Stimulated activated CD8-positive, alpha-beta memory T cell treated with anti-CD3 and anti-CD28 coated beads, Interleukin-12 subunit alpha, Interleukin-12 subunit beta, amount 100 ng/mL, for 1 hour (primary cell): ENCODE measurements around the gene SMR3B.

Experiments used
- DNase-seq: peaks from one replicate; pipeline ENCODE4 v3.0.0-alpha.2; 2020; ENCODE audit warnings: low read depth

The SMR3B gene

GRCh38 chr4:70382691-70383181 is at the start of gene SMR3B:
SMR3B (plus strand) TSS chr4:70383131; CDS start chr4:70384511, 1,380 bp downstream.
- DNase-seq, result no peak

DNA sequence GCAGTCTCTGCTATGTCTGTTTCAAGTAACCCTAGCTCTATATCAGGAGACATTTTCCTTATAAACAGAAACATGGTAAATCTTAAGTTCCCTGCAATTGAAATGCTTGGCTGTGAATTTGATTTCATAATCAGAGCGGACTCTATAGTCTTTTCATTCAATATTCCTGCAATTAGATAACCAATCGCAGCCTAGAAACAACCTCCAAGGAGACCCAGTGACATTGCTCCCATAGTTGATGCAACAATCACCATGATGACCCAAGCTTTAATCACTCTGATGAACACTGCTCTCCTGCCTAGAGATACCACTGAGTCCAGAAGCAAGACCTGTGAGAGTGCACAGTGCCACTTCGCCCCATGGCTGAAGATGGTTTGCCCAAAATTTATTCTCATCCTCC is 48.2 kb upstream of the SMR3B start, which contains the start of gene CABS1:
Gene CABS1, plus strand, starts transcription at position 301 of the 400 bp plus-strand sequence. Its CDS starts 59 bp downstream, at position 360.
- no peak for DNase-seq

- no peak for DNase-seq
Observed at GRCh38 chr4:70336043-70336442, 46.9 kb upstream of the SMR3B start.

DNA sequence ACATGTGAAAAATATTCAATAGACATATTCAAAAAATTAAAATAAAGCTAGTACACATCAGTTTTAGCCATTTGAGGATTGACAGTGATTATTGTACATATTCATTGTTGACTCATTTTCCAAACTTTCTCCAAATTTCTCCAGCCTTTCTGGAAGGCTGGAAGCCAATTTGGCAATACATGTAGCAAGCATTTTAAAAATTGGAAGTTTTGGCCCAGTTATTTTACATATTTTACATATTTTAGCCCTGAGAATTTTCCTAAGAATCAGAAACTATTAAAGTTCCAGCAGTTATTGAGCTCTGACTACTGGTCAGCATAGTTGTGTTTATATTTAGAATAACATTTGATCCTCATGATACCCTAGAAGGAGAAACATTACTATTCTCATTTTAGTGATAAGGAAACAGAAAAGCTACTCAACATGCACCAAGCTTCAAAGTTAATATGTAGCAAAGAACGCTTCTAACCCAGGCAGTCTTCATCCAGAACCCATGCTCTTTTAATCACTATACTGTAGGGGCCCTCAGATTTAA is 45.0 kb upstream of the SMR3B start:
- no peak for DNase-seq

DNA sequence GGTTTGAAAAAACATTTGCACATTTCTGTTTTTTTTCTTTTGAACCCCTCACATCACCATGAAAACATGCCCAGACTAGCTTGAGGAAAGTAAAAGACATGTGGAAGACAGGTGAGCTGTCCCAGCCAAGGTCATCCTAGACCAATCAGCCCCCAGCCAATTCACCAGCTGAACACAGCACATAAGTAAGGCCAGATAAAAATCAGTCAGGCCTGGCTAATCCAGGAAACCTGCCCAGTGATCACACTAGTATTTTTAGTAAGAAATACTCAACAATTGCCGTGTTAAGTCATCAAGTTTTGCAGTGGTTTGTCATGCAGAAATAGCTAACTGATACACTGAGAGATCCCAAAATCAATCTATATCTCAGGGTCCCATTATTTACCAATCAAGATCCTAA is 26.7 kb upstream of the SMR3B start:
- no peak for DNase-seq

GRCh38 chr4:70359115-70359661 is 23.7 kb upstream of the SMR3B start:
- no peak for DNase-seq

DNA sequence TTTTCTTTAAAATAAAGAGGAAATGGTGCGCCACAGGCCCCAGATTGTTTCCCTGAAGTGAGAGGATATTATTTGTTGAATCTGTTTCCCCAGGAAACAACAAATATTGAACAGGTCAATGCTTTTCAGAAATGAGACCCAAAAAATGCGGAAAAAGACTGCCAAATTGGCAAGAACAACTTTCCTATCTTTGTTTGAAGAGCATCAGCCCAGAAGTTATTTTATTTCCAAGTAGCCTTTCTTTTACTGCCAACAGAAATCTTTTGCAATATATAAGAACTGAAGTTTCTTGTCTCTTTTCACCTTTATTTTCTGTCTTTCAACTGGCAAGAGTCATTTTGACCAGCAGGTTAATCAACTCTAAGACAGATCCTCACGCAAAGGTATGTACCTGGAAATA is 22.5 kb upstream of the SMR3B start, which contains the start of gene SMR3A:
Gene SMR3A, plus strand, starts transcription at position 301 of the 400 bp plus-strand sequence. CDS start 1,356 bp downstream, outside the sequence.
- DNase-seq, result no peak

DNA sequence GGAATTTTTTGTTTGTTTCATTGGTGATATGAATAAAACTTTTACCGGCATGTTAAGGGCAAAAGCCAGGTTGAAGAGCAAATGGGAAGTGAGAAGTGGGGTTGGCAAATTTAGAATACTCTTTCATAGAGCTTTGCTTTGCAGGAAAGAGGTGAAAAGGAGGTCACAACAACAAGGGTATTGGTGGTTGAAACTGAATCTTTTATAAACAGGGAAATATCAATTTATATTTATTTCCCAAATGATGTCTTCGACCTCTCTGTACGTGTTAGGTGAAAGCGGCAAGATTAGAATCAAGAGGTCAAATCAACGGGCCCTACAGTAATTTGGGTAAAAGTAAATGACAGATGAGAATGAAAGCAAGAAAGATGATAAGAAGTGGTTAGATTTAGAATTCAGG is 18.9 kb upstream of the SMR3B start:
- no peak for DNase-seq

- no peak for DNase-seq
Observed at GRCh38 chr4:70365479-70365878, 17.5 kb upstream of the SMR3B start.

DNA sequence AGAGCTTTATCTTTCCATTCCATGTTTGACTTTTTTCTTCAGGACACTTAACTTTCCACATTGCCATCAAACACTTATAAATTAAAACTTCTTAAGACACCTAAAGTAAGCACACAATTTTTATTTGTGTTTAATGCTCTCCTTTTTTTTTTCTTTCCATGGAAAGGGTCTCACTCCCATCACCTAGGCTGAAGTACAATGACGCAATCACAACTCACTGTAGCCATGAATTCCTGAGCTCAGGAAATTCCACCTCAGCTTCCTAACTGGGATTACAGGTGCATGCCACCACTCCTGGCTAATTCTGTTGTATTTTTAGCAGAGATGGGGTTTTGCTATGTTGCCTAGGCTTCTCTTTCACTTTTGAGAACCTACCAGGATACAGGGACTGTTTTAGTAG is 15.1 kb upstream of the SMR3B start:
- no peak for DNase-seq

DNA sequence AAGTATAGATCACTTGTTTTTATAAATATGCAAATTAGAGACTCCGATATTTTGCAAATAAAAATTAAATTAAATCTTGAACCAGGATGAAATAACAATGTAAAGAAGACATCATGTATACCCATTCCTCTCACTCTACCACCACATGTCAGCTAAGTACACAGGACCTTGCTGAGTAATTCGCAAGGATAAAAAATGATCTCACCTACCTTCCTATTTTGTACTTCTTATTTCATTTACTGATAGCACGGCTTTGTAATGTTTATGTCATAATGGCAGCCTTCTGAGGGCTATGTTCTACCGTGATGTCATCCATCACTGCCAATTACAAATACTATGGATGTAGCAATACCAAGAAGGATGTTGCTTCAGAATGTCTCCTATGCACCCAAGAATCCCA is 10.9 kb upstream of the SMR3B start:
- DNase-seq, result no peak

- no peak for DNase-seq
Observed at GRCh38 chr4:70372760-70373159, 10.2 kb upstream of the SMR3B start.

GRCh38 chr4:70380578-70380977 is 2.4 kb upstream of the SMR3B start:
- no peak for DNase-seq

GRCh38 chr4:70392057-70392776 is 9.3 kb downstream of the SMR3B start:
- no peak for DNase-seq

GRCh38 chr4:70397580-70397979 is 14.6 kb downstream of the SMR3B start, which contains the start of gene OPRPN:
OPRPN (plus strand) TSS chr4:70397940; CDS start chr4:70399286, 1,346 bp downstream.
- no peak for DNase-seq

DNA sequence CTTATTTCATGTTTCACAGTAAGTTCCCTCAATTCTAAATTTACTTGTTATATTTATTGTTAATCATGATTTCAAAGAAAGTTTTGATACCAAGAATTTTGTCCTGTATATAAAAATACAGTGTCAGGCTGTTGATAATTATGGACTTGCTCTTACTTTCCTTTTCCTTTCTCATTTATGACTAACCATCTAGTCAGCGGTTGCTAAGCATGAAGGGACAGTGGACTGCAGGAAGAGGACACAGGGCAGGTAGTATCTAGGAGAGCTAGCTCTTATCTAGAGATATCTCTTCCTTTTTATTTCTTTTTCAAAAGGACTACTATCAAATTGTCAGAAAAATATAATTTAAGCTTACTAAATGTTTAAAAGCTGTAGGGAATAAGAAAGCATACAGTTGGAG is 16.4 kb downstream of the SMR3B start:
- DNase-seq, result no peak

DNA sequence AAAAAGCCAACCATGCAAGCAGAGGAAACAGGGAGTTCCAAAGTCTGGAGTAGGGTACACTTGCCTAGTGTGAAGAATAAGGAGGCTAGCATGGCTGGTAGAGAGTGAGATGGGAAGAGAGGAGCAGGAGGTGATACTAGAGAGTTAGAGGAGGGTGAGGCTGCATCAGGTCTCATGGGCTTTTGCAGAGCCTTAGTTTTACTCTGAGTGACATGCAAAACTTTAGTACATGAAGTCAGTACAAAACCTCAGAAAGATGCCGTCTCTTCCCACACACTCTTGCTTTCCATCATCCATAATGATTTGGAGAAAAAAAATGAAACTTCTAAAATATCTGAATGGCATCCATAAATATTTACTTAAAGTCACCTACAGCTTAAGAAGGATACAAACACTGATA is 19.8 kb downstream of the SMR3B start:
- DNase-seq, result no peak

- no peak for DNase-seq
Observed at GRCh38 chr4:70405765-70406164, 22.8 kb downstream of the SMR3B start.

DNA sequence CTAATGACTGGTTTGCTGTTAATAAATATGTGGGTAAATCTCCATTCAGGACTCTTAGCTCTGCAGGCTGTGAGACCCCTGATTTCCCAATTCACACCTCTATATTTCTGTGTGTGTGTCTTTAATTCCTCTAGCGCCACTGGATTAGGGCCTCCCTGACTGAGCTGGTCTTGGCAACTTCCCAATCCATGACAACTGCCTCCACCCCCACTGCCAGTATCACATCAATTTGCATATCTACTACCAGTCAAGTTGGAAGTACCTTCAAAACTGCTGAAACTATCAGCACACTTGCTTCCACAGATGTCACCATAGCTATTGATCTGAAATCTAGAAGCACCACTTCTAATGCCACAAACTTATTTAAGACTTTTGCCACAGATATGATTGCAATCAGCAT is 42.4 kb downstream of the SMR3B start:
- no peak for DNase-seq

DNA sequence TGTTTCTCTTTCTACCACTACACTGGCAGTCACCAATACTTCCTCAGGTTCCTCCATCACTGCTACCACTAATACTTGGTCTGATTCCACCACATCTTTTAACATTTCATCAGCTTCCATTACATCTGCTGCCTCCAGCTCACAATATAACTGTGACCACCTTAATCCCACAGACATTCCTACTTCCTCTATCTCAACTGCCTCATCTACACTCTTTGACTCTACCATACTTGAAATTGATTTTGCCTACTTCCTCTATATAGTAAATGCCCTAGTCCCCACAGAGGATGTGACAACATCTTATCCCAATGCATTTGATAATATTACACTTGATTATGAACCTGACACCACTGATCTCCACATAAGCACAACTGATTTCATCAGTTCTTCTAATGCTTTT is 43.9 kb downstream of the SMR3B start:
- no peak for DNase-seq

DNA sequence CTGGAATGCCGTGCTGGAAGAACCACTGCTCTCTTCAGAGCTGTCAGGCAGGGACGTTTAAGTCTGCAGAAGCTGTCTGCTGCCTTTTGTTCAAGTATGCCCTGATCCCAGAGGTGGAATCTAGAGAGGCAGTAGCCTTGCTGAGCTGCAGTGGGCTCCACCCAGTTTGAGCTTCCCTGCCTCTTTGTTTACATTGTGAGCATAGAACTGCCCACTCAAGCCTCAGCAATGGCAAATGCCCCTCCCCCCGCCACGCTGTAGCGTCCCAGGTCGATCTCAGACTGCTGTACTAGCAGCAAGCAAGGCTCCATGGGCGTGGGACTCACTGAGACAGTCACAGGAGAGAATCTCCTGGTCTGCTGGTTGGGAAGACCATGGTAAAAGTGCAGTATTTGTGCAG is 54.3 kb downstream of the SMR3B start:
- DNase-seq, result no peak
